HG03064 (cell line): ENCODE results near the gene ABCA13.
A peak's percentile ranks its signal among the peaks of the same experiment; 100 is the strongest.

Source experiments
- ATAC-seq: cut with Tn5 transposase; IDR thresholded peaks from one replicate; pipeline ENCODE4 v1.9.1; 2021; ENCODE audit warnings: low read depth; ENCODE audit not compliant: unreplicated experiment

ABCA13 gene

DNA sequence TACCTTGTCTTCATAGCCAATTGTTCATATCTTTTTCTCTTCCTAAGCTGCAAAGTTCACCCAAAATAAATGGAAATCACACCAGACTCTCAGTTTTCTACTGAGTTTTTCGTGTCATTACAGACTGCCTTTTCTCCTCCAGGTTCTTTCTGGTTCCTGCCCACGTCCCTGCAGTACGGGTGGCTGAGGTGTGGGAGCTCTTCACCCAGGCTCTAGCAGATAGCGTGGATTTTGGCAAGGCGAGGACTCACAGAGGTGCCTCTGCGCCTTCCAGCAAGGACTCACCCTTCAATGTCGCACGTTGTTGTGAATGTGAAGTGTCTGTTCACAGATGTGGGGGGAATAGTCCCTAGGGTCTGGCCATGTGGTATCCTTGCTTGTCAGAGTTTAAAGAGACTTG, 71.6 kb downstream of the ABCA13 start:
- no peak for ATAC-seq

GRCh38 chr7:48244864-48245271, 73.6 kb downstream of the ABCA13 start:
- ATAC-seq, result no peak

- no peak for ATAC-seq
Measured at GRCh38 chr7:48245751-48246472, 74.7 kb downstream of the ABCA13 start.

GRCh38 chr7:48249166-48249565, 77.9 kb downstream of the ABCA13 start:
- ATAC-seq, result no peak

GRCh38 chr7:48250441-48250951, 79.2 kb downstream of the ABCA13 start:
- no peak for ATAC-seq

DNA sequence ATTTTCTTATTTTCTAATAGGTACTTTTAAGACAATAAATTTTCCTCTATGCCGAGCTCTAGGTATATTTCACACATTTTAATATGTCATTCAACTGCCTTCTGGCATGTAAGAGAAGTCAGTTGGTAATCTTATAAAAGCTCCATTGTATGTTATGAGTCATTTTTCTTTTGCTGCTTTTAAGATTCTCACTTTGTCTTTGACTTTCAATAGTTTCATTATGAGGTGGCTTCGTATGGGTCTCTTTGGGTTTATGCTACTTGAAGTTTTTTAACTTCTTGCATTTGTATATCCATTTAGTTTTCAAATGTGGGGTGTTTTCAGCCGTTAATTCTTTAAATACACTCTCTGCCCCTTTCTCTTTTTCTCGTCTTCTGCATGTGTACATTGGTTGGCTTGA, 80.5 kb downstream of the ABCA13 start:
- peak; percentile 92 for ATAC-seq

- no peak for ATAC-seq
Measured at GRCh38 chr7:48252995-48253394, 81.7 kb downstream of the ABCA13 start.

DNA sequence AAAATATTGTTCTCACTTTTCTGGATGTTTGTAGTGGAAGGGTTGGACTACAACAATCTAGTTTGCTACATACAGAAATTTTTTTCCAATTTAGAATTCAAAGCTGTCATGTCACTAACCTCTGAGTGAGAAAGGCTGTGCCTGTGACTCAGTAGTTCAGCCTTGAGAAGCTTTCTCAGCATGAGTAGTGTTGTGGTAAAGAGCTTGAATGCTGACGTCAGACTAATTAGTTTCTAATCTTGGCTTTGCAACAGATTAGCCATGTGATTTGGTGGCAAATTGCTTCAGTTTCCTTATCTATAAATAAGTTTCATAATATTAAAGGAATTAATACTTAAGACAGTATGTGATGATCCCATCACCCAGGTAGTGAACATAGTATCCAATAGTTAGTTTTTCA, 83.8 kb downstream of the ABCA13 start:
- no peak for ATAC-seq

DNA sequence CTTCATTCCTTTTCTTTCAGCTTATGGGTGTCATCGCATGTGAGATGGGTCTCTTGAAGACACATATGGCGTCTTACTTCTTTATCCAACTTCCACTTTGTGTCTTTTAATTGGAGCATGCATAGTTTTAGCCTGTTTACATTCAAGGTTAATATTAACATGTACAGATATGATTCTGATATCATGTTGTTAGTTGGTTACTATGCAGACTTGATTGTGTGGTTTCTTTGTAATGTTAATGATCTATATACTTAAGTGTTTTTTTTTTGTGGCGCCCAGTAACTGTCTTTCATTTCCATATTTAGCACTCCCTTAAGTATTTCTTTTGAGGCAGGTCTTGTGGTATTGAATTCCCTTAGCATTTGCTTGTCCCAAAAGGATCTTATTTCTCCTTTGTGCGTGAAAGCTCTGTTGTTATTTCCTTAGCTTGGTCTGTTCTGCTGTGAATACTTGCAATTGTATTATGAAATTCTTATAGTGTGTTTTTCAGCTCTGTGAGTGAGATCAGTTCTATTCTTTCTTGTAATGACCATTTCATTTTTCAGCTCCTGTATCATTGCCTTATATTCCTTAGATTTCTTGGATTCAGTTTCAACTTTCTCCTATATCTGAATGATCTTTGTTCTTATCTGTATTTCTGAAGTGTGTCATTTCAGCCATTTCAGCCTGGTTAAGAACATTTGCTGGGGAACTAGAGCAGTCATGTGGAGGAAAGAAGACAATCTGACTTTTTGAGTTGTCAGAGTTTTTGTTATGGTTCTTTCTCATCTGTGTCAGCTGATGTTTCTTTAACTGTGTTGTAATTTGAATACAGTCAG, 88.4 kb downstream of the ABCA13 start:
- no peak for ATAC-seq

- no peak for ATAC-seq
Measured at GRCh38 chr7:48261696-48262095, 90.4 kb downstream of the ABCA13 start.

DNA sequence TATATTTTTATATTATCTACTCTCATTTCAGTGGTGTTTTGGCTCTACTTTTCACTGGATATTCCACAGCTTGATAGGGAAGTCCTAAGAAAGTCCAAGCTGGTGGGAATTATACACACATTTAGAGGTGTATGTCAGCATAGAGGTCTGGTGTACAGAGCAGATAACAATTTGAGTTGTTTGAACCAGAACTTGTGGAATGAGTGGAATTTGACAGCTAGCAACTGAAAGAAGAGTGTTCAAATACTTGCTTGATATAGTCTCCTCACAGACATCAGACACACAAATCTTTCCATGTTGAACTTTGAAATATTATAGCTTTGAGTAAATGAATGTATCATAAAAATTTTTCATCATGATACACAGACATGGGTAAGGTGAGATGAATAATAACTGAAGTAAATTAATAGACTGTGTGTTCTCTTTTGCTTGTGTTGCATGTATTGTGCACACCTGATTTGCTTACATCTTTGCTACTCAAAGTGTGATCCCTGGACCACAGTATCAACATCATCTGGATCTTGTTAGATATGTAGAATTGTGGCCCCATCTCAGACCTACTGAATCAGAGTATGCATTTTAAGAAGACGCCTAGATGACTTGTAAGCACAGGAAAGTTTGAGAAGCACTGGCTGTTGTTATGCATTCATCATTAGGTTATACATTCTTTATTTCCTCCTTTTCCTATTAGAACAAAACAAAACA, 91.5 kb downstream of the ABCA13 start:
- ATAC-seq, result no peak

GRCh38 chr7:48263311-48263650, 92.0 kb downstream of the ABCA13 start:
- ATAC-seq, result no peak

DNA sequence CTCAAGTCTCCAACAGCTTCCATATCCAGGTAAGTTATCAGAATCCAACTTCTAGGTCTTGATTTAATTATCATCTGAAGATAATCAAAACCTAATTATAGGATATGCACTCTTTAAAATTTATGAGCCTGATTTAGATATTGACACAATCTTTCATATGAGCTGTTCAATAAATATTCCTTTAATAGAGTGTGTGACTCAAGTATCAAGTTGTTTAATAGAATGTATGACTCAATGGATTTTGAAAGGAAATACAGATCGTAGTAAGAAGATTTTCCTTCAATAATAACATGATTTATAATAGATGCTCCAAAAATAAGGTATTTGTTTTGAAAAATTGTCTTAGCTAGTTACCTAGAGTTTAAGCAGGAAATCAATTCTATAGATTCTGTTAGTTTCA, 97.8 kb downstream of the ABCA13 start:
- ATAC-seq, result no peak

- no peak for ATAC-seq
Measured at GRCh38 chr7:48274662-48275061, 103.4 kb downstream of the ABCA13 start.

GRCh38 chr7:48279420-48279819, 108.2 kb downstream of the ABCA13 start:
- ATAC-seq, result no peak

DNA sequence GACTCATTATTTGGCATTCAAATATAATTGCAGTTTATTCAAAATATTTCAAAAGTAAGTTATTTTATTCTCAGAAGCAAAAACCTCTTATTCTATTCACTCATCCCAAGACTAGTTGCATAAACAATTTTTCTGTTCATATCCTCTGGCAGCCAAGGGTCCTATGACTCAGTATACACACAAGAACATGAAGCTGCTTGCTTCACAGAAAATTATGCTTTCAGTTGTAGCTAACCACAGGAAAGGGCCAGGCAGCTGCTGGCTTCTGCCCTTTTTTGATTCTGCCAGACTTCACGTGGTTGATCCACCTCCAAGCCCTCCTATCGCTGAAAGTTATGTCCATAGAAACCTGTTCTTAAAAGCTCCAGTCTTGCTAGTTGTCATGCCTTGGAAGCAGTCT, 108.8 kb downstream of the ABCA13 start:
- ATAC-seq, result no peak

GRCh38 chr7:48285373-48285772, 114.1 kb downstream of the ABCA13 start:
- no peak for ATAC-seq

DNA sequence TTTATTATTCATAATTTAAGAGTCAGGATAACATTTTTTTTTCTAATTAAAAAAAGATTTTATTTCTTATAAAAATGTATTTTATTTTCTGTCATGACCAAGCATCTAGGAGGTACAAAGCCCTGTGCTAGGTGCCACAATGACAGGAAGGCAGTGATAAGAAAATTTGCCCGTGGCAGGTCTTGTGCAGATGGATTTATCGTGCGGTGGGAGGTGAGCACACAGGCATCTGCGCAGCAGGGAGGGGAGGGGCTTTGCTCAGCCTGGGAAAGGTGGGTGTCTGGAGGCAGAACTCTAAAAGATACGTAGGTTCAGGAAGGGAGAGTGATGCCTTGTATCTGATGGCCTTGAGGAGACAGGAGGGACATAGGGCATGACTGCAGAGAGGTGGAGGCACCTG, 115.6 kb downstream of the ABCA13 start:
- ATAC-seq, result no peak

- ATAC-seq, result no peak
Measured at GRCh38 chr7:48289656-48290055, 118.4 kb downstream of the ABCA13 start.

DNA sequence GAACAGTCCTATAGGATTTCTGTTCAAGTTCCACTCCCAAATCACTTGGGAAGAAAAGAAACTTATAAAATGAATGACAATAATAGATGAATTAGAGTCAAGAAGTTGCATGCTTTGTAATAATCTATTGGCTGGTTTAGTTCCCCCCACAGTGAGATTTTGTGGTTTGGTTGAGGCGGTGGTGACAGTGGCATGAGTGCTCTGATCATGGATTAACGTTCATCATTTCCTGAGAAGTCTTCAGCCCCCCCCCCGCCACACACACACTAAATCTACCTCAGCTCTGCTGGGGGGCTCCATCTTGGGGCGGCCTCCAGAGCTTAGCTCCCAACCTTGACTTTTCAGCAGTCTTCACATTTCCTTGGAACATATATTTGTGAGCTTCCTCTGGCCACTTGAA, 121.7 kb downstream of the ABCA13 start:
- ATAC-seq, result no peak

GRCh38 chr7:48295296-48295971, 124.2 kb downstream of the ABCA13 start:
- no peak for ATAC-seq
